AG09309 (cell line): ENCODE results near the gene GREB1.

Experiments used
- DNase-seq: peaks from one replicate; pipeline ENCODE4 v3.0.0-alpha.2; 2010; ENCODE audit warnings: low read depth
- H3K4me3 ChIP-seq: 2 replicates; pipeline ENCODE4 v1.5.1; 2011; ENCODE audit warnings: mild to moderate bottlenecking, low read depth, low read length, moderate library complexity; ENCODE audit not compliant: control insufficient read depth
- TF ChIP-seq, protein P1 (sequence below): IDR thresholded peaks from 2 replicates; pipeline ENCODE4 v1.5.1; 2011; ENCODE audit warnings: mild to moderate bottlenecking, low read depth, low read length, inconsistent platforms; ENCODE audit not compliant: insufficient read depth, control insufficient read depth; ENCODE audit errors: missing control alignments

Gene GREB1

DNA sequence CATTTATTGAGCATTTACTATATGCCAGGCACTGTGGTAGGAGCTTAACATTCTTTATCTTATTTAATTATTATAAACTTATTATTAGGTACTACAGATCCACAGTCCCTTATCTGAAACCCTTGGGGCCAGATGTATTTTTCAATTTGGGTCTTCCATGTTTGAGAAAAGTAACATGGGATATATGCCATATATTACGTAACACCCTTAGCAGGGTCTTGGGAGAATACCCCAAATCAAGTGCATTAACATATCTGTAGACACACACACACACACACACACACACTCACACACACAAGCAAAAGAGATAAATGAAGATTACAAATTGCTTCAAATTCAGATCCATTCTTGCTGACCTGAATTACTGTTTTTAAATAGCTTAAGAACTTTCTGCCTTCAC, 122.4 kb downstream of the GREB1 start:
- TF ChIP-seq, protein P1, sequence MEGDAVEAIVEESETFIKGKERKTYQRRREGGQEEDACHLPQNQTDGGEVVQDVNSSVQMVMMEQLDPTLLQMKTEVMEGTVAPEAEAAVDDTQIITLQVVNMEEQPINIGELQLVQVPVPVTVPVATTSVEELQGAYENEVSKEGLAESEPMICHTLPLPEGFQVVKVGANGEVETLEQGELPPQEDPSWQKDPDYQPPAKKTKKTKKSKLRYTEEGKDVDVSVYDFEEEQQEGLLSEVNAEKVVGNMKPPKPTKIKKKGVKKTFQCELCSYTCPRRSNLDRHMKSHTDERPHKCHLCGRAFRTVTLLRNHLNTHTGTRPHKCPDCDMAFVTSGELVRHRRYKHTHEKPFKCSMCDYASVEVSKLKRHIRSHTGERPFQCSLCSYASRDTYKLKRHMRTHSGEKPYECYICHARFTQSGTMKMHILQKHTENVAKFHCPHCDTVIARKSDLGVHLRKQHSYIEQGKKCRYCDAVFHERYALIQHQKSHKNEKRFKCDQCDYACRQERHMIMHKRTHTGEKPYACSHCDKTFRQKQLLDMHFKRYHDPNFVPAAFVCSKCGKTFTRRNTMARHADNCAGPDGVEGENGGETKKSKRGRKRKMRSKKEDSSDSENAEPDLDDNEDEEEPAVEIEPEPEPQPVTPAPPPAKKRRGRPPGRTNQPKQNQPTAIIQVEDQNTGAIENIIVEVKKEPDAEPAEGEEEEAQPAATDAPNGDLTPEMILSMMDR: no peak

DNA sequence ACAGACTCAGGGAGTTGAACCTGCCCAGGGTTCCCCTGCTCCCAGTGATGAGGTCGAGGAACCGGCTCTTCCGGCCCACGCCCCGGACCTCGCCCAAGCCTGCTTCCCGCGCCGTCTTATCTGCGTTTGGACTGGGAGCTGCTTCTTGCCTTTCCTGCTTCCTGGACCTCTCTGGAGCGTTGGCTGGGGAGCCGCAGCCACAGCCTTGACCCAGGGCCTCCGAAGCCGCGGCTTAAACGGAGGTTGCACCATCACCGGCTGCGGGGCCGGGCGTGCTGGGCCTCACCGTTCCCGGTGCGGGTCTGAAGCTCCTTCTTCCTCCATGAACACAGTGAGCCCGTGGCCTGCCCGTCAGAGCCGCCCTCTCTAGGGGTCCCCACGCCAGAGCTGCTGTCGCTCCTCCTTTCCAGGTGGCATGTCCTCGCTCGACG, 122.8 kb downstream of the GREB1 start:
- DNase-seq: no peak
- TF ChIP-seq, protein P1: no peak
- no peak overlapping the region for H3K4me3 ChIP-seq

More for the DNA sequence above, 122.4 kb downstream of the GREB1 start:
- no peak overlapping the region for H3K4me3 ChIP-seq
- DNase-seq: no peak

DNA sequence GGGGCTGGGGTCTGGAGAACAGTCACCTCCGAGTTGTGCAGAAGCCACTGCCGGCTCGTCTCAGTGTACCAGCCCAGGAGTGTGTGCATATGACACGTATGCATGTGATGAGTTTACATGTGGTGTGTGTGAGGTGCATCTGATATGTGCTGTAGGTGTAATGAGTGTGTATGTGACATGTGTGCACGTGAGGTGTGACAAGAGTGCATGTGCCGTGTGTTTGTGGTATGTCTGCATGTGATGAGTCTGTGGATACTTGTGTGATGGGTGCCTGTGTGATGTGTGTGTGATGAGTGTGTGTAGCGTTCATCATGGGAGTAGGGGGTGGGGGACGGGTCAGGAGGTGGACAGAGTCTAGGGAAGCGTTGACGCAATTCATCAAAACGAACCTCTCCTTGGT, 123.3 kb downstream of the GREB1 start:
- TF ChIP-seq, protein P1: no peak
- DNase-seq: no peak
- H3K4me3 ChIP-seq: no peak overlapping the region

DNA sequence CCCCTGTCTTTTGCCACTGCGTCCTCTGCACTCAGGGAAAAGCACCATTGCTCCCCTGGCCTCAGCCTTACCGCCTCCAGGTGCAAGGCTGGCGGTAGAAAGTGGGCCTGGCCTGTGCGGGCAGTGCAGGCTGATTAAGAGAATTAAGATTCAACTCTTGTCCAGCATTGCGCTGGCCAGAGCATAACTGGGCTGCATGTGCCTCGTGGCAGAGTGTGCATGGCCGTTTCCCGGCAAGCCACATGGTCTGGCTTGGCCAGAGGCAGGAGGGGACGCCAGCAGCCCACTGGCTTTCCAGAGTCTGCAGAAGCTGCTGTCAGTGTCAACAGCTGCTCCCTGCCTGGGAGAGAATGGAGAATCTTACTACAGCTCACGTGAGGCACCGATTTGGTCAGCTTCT, 123.8 kb downstream of the GREB1 start:
- H3K4me3 ChIP-seq: no peak overlapping the region
- DNase-seq: no peak
- TF ChIP-seq, protein P1: no peak

DNA sequence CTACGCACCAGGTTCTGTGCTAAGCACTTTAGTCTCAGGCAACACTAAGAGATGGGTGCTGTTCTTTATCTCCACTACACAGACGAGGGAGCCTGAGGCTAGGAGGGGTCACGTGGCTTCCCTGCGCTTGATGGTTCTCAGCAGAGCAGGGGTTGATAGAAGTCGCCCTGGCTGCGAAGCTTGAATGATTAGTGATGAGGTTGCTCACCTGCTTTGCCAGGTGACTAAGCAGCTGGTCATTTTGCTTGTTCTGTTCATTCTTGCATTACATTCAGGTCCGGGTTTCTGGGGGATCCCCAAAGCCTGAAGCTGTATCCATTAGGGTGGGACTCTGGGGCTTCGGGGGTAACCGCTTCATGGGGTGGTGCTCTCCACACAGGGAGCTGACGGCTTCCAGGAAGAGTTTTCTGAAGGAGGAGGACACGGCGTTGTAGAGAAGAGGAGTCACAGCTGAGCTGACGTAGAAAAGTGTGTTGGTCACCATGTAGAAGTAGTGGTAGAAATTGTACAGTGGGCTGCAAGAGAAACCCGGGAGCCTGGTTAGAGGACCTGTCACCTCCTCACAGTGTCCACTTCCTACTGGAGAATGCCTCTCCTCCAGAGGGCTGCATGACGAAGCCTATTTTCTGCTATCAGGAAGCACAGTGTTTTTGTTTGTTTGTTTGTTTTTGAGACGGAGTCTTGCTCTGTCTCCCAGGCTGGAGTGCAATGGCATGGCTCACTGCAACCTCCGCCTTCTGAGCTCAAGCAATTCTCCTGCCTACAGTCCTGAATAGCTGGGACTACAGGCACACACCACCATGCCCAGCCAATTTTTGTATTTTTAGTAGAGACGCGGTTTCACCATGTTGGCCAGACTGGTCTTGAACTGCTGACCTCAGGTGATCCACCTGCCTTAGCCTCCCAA, 124.6 kb downstream of the GREB1 start:
- no peak for DNase-seq
- H3K4me3 ChIP-seq: no peak overlapping the region
- TF ChIP-seq, protein P1: no peak

DNA sequence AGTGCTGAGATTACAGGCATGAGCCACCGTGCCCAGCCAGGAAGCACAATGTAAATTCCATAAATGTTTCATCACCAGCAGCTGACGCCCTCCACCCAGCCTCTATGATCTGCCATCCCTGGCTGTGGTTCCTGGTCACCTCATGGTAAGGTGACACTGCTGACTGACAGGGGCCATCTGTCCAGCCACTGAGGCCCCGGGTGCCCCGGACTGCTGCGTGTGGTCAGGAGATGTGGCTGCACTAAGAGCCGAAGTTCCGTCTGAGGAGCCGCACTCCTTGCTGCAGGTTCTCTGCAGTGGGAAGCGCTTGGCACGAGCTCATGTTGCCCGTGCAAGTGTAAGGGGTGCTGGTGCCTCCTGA, 125.2 kb downstream of the GREB1 start:
- DNase-seq: no peak
- H3K4me3 ChIP-seq: no peak overlapping the region
- TF ChIP-seq, protein P1: no peak
